Liver (tissue), 9 donors: Measurements from ENCODE around the gene ROBO3. TPM values are rescaled to one million over a fixed set of nuclear protein-coding genes. Genes with fewer than 3 reads are reported as not detected.
A peak's percentile ranks its signal among the peaks of the same experiment; 100 is the strongest.

Experiments used
- DNase-seq: peaks from one replicate; pipeline ENCODE4 v3.0.0-alpha.2; 2017; ENCODE audit warnings: low spot score
- H3K27ac ChIP-seq, 2 donors: one replicate each; pipeline ENCODE4 v1.7.0; 2013; ENCODE audit warnings: inconsistent platforms in 2 of 2, low read length in 2 of 2, control low read depth in 1 of 2, low read depth in 1 of 2, mild to moderate bottlenecking in 1 of 2
- H3K27me3 ChIP-seq, 4 donors: one replicate each; pipeline versions ENCODE4 v1.6.1 to v1.7.0; 2013; ENCODE audit warnings: low read length in 3 of 4, inconsistent platforms in 1 of 4, mild to moderate bottlenecking in 1 of 4, moderate library complexity in 1 of 4; ENCODE audit not compliant: control insufficient read depth in 4 of 4, insufficient read depth in 4 of 4
- H3K36me3 ChIP-seq, 4 donors: one replicate each; pipeline versions ENCODE4 v1.6.1 to v1.7.0; 2013; ENCODE audit warnings: low read length in 3 of 4, mild to moderate bottlenecking in 3 of 4, low read depth in 1 of 4, moderate library complexity in 1 of 4; ENCODE audit not compliant: control insufficient read depth in 4 of 4, insufficient read depth in 3 of 4
- H3K4me1 ChIP-seq, 4 donors: one replicate each; pipeline versions ENCODE4 v1.6.1 to v1.7.0; 2013; ENCODE audit warnings: low read length in 3 of 4, mild to moderate bottlenecking in 3 of 4, moderate library complexity in 1 of 4; ENCODE audit not compliant: control insufficient read depth in 4 of 4, insufficient read depth in 4 of 4
- H3K4me3 ChIP-seq, 3 donors: one replicate each; pipeline versions ENCODE4 v1.6.1 to v1.7.0; 2013; ENCODE audit warnings: low read length in 3 of 3, control low read depth in 1 of 3, low read depth in 1 of 3, mild to moderate bottlenecking in 1 of 3
- H3K9ac ChIP-seq, 2 donors: one replicate each; pipeline ENCODE4 v1.7.0; 2013; ENCODE audit warnings: low read length in 2 of 2, mild to moderate bottlenecking in 2 of 2, moderate library complexity in 2 of 2, control low read depth in 1 of 2, low read depth in 1 of 2
- H3K9me3 ChIP-seq, 4 donors: one replicate each; pipeline versions ENCODE4 v1.6.1 to v1.7.0; 2013; ENCODE audit warnings: low read length in 3 of 4; ENCODE audit not compliant: control insufficient read depth in 4 of 4
- EGR1 ChIP-seq, 2 donors: IDR thresholded peaks; 2 replicates each; pipeline ENCODE4 v1.6.1; 2016 to 2018; ENCODE audit warnings: antibody characterized with exemption in 2 of 2, low read depth in 2 of 2
- FOXA1 ChIP-seq: IDR thresholded peaks from 2 replicates; pipeline ENCODE4 v1.6.1; 2016; ENCODE audit warnings: antibody characterized with exemption
- FOXA2 ChIP-seq: IDR thresholded peaks from 2 replicates; pipeline ENCODE4 v1.6.1; 2016; ENCODE audit warnings: antibody characterized with exemption
- GABPA ChIP-seq, 2 donors: IDR thresholded peaks in 1 of 2; conservative IDR thresholded peaks in 1 of 2; 2 replicates each; pipeline ENCODE4 v1.6.1; 2016; ENCODE audit warnings: antibody characterized with exemption in 2 of 2, mild to moderate bottlenecking in 1 of 2, moderate library complexity in 1 of 2
- HNF4A ChIP-seq, 2 donors: conservative IDR thresholded peaks; 2 replicates each; pipeline ENCODE4 v1.6.1; 2016; ENCODE audit warnings: antibody characterized with exemption in 2 of 2, mild to moderate bottlenecking in 2 of 2
- HNF4G ChIP-seq: IDR thresholded peaks from 2 replicates; pipeline ENCODE4 v1.6.1; 2016; ENCODE audit warnings: antibody characterized with exemption
- JUND ChIP-seq, 2 donors: IDR thresholded peaks; 2 replicates each; pipeline ENCODE4 v1.6.1; 2016; ENCODE audit warnings: antibody characterized with exemption in 2 of 2
- NR2F2 ChIP-seq: IDR thresholded peaks from 2 replicates; pipeline ENCODE4 v1.6.1; 2016; ENCODE audit warnings: antibody characterized with exemption
- RAD21 ChIP-seq, 2 donors: IDR thresholded peaks; 2 replicates each; pipeline ENCODE4 v1.6.1; 2016; ENCODE audit warnings: antibody characterized with exemption in 2 of 2, mild to moderate bottlenecking in 2 of 2
- REST ChIP-seq: IDR thresholded peaks from 2 replicates; pipeline ENCODE4 v1.6.1; 2016; ENCODE audit warnings: antibody characterized with exemption, mild to moderate bottlenecking
- SP1 ChIP-seq: IDR thresholded peaks from 2 replicates; pipeline ENCODE4 v1.6.1; 2018; ENCODE audit warnings: antibody characterized with exemption, mild to moderate bottlenecking
- TAF1 ChIP-seq: conservative IDR thresholded peaks from 2 replicates; pipeline ENCODE4 v1.6.1; 2016; ENCODE audit warnings: antibody characterized with exemption, mild to moderate bottlenecking
- YY1 ChIP-seq: IDR thresholded peaks from 2 replicates; pipeline ENCODE4 v1.6.1; 2016; ENCODE audit warnings: antibody characterized with exemption, mild to moderate bottlenecking
- WGBS: extraction: QIAGEN DNeasy Blood & Tissue Kit; methylation state at CpG from one replicate; pipeline ENCODE4 v1.1.7; 2013; 5-methylcytosine and 5-hydroxymethylcytosine counted together
- polyA plus RNA-seq, 2 donors: library from polyadenylated mRNA; stranded (reverse) in 1 of 2; unstranded in 1 of 2; fragments of 200-250 nt in 1 of 2; fragments of >200 nt in 1 of 2; fragmentation: Nextera tagmentation in 1 of 2; extraction: Ambion mirVana in 1 of 2; gene quantifications; one replicate each; pipeline versions ENCODE4 v1.2.1 to v1.2.3, GENCODE V29; 2013 to 2015
- total RNA-seq, 2 donors: library from RNA; depleted of rRNA; stranded (reverse); fragments of >200 nt; gene quantifications; one replicate each; pipeline ENCODE4 v1.2.3, GENCODE V29; 2014
- TF ChIP-seq, protein P1 (sequence below): IDR thresholded peaks from 2 replicates; pipeline ENCODE4 v1.6.1; 2016; ENCODE audit warnings: antibody characterized with exemption
- TF ChIP-seq, protein P2 (sequence below): IDR thresholded peaks from 2 replicates; pipeline ENCODE4 v1.6.1; 2016; ENCODE audit warnings: antibody characterized with exemption
- TF ChIP-seq, protein P3 (sequence below): IDR thresholded peaks from 2 replicates; pipeline ENCODE4 v1.6.1; 2016; ENCODE audit warnings: antibody characterized with exemption
- donor health status: healthy.
- donor health status: healthy.
- donor health status: healthy.
- donor health status: healthy.
- donor health status: healthy.

Gene ROBO3
- total and polyA plus RNA-seq, 4 donors = 1.1 to 2.2 (median 1.4) TPM

DNA sequence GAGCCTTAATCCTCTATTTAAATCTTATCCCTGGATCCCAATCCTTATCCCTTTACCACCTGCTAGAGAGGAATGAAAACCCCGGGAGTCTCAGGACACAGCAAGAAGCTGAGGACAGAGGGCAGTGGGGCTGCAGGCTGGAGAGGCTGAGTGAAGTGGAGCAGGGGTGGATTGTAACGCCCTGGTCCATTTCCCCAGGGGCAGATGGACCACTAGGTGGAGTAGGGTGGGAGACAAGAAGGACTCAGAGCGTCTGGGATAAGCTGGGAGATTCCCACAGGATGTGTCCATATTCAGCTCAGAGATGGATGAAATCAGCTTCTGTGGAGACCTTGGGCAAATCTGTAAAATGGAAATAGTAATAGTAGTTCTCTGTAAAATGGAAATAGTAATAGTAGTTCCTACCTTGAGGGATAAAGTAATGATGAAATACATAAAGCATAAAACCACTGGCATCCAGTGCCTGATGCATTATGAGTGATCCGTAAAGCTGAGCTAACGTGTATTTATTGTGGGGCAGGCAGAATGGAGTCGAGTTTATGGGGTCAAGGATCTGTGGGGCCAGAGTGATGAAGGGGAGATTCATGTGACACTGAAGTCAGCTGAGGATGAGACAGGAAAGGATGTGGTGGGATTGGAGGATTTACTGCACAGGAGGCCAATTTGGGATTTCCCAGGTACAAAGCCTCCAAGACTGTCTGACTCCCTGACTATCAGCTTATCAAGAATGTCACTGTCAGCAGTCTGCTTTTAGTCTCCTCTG is 34.3 kb downstream of the ROBO3 start:
- WGBS = 57% methylated on average over 6 of the region's 6 CpGs
- H3K27me3 ChIP-seq = peaks cover 0 to 2% (median 0%) of the 10 kb centered on the region in 4 donors
- no peak for DNase-seq
- peak overlapping the region in 1 of 2 donors; percentile 64 for H3K27ac ChIP-seq
- no peaks in the 10 kb centered on the region for H3K9me3 ChIP-seq
- H3K4me1 ChIP-seq = peaks cover 0 to 3% (median 0%) of the 10 kb centered on the region in 4 donors
- H3K9ac ChIP-seq = no peak overlapping the region
- H3K4me3 ChIP-seq = no peak overlapping the region
- no peaks in the 10 kb centered on the region for H3K36me3 ChIP-seq
- TF ChIP-seq, protein P1, sequence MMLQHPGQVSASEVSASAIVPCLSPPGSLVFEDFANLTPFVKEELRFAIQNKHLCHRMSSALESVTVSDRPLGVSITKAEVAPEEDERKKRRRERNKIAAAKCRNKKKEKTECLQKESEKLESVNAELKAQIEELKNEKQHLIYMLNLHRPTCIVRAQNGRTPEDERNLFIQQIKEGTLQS = no peak
- no peak for TF ChIP-seq JUND (IDR thresholded peaks at IDR 0.05)
- no peak for TF ChIP-seq FOXA1
- TF ChIP-seq TAF1 = no peak
- TF ChIP-seq, protein P2, sequence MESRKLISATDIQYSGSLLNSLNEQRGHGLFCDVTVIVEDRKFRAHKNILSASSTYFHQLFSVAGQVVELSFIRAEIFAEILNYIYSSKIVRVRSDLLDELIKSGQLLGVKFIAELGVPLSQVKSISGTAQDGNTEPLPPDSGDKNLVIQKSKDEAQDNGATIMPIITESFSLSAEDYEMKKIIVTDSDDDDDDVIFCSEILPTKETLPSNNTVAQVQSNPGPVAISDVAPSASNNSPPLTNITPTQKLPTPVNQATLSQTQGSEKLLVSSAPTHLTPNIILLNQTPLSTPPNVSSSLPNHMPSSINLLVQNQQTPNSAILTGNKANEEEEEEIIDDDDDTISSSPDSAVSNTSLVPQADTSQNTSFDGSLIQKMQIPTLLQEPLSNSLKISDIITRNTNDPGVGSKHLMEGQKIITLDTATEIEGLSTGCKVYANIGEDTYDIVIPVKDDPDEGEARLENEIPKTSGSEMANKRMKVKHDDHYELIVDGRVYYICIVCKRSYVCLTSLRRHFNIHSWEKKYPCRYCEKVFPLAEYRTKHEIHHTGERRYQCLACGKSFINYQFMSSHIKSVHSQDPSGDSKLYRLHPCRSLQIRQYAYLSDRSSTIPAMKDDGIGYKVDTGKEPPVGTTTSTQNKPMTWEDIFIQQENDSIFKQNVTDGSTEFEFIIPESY = no peak
- no peak for TF ChIP-seq NR2F2
- TF ChIP-seq HNF4A (conservative IDR thresholded peaks at IDR 0.05) = no peak
- TF ChIP-seq SP1 = no peak
- no peak for TF ChIP-seq HNF4G
- no peak for TF ChIP-seq REST
- no peak for TF ChIP-seq YY1
- TF ChIP-seq, protein P3, sequence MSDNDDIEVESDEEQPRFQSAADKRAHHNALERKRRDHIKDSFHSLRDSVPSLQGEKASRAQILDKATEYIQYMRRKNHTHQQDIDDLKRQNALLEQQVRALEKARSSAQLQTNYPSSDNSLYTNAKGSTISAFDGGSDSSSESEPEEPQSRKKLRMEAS = no peak
- no peak for TF ChIP-seq GABPA (IDR thresholded peaks at IDR 0.05 in 1 of 2, conservative IDR thresholded peaks at IDR 0.05 in 1 of 2)

GRCh38 chr11:124900464-124900863 is 35.2 kb downstream of the ROBO3 start:
- DNase-seq = no peak
- 75% methylated on average over 5 of the region's 5 CpGs for WGBS
- H3K9ac ChIP-seq = no peak overlapping the region
- H3K9me3 ChIP-seq = no peaks in the 10 kb centered on the region
- H3K36me3 ChIP-seq = no peaks in the 10 kb centered on the region
- H3K4me3 ChIP-seq = no peak overlapping the region
- peaks cover 0 to 3% (median 0%) of the 10 kb centered on the region in 4 donors for H3K4me1 ChIP-seq
- peaks cover 0 to 2% (median 0%) of the 10 kb centered on the region in 4 donors for H3K27me3 ChIP-seq
- H3K27ac ChIP-seq = peak overlapping the region in 1 of 2 donors; percentile 31
- TF ChIP-seq RAD21 (IDR thresholded peaks at IDR 0.05) = no peak
- TF ChIP-seq TAF1 = no peak
- no peak for TF ChIP-seq REST
- TF ChIP-seq HNF4A (conservative IDR thresholded peaks at IDR 0.05) = no peak
- TF ChIP-seq, protein P2 = no peak
- TF ChIP-seq, protein P1 = no peak
- no peak for TF ChIP-seq HNF4G
- TF ChIP-seq SP1 = no peak
- TF ChIP-seq GABPA (IDR thresholded peaks at IDR 0.05 in 1 of 2, conservative IDR thresholded peaks at IDR 0.05 in 1 of 2) = no peak
- no peak for TF ChIP-seq JUND (IDR thresholded peaks at IDR 0.05)
- TF ChIP-seq NR2F2 = no peak
- TF ChIP-seq YY1 = no peak
- no peak for TF ChIP-seq EGR1 (IDR thresholded peaks at IDR 0.05; ENCODE audit: low read depth in 2 of 2)
- TF ChIP-seq FOXA2 = no peak
- no peak for TF ChIP-seq FOXA1
